DMS153 treated with DMSO at 0.1 percent for 48 hours (cell line): ENCODE results near the gene AGPAT1.

Experiments used
- DNase-seq: peaks from one replicate; lab custom pipeline; 2025; ENCODE audit not compliant: unreplicated experiment; lab: John Stamatoyannopoulos, UW

AGPAT1 gene

GRCh38 chr6:32173051-32173727 is 2.7 kb downstream of the AGPAT1 start:
- DNase-seq: no peak

DNA sequence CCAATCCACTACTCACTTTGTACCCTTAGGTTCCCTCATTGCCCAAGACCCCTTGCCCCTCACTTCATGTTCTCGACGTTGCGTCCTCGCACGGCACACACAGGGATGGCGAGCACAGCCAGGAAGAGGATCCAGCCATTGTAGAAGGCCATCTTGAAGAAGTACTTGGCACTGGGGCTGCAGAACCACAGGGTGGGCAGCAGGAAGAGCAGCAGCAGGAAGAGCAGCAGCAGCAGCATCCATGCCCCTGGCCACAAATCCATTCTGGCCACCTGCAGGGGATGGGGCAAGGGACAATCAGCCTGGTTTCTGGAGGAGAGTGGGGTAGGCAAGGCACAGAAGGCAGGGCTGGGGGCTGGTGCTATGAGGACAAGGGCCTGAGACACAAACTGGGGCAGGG is 4.7 kb downstream of the AGPAT1 start:
- DNase-seq: no peak

DNA sequence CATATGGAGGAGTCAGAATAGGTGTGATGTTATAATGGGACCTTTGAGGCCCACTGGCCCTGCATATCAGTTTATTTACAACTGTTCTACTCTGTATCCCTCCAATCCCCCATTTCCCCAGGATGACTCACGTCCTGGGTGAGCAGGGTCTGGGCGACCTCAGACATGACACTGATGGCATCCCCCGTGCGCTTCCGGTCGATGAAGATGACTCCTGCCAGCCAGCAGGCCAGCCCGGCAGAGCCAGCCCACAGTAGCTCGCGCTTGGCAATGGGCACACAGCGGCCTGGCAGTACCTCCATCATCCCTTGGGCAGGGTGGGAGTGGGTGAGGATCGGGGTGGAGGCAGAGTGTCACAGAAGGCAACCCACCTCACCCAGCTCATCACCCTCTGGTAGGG is 5.6 kb downstream of the AGPAT1 start:
- no peak for DNase-seq

DNA sequence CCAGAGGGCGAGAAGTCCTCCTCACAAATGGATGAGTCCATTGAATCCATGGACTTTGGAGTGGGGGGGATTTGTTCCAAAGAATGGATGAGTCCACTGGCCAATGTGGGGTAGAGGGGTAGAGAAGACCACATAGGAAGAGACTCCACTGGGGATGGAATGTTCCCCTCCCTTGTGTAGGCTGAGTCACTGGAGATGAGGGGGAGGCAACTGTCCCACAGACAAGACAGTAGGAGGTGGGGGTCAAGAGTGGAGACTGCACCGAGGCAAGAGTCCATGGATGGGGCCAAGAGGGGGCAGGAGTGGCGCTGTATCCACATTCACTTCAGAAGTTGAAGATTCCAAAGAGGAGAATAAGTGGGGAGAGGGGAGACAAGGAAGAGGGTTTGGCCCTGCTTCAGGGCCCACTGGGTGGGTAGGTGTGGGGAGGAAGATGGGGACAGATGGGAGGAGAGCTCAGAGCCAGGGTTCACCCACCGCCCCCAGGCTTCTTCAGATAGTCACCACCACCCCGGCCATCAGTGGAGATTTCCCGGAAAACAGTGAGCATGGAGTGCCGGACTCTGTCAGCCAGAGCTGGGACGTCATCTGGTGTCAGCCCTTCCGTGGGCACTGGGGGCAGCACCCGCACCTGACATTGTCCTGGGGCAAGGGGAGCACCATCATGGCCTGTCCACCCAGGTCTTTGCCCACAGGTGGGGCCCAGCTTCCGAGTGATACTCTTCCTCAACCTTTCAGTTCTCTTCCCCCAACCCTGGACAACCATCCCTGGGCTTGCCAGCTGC is 6.9 kb downstream of the AGPAT1 start:
- DNase-seq: no peak

DNA sequence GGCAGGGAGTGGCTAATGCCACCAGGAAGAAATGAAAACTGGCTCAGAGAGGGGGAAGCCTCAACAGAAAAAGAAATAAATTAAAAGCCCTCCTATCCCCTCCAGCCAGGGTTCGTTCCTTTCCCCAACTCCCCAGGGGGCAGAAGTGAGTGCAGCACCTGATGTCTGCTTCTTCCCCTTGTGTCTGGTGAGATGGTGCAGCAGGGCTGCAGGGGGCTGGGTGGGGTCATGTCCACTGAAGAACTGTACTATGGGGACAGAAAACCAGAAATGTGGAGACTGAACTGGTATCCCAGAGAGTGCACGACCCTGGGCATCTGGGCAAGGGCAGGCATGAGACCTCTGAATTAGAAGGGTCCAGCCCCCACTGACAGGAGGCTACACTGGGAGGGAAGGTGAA is 7.5 kb downstream of the AGPAT1 start:
- DNase-seq: no peak

DNA sequence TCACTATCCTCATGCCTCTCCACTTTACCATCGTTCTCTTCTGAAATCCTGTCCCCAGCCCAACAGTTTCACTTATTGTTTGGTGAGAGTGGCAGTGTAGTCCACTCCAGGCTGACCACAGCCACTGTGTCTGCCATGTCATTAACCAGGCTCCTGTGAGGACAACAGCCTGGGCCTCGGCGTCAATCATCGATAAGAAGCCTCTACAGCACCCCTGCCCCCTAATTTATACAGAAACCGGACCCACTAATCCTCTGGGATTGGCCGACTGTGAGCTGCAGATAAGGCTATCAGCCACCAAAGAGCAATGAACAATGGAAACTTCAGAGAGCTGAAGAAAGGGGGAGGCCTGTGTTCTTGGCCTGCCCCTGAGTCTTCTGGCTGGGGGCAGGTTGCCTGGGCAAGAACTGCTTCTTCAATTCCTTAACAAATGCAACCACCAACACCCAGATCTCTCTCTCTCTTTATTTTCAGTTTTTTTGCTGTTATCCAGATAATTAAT is 8.1 kb downstream of the AGPAT1 start:
- no peak for DNase-seq

GRCh38 chr6:32167154-32167760 is 8.6 kb downstream of the AGPAT1 start:
- peak; percentile 15 for DNase-seq

- DNase-seq: no peak
Measured at GRCh38 chr6:32166411-32167061, 9.3 kb downstream of the AGPAT1 start.

DNA sequence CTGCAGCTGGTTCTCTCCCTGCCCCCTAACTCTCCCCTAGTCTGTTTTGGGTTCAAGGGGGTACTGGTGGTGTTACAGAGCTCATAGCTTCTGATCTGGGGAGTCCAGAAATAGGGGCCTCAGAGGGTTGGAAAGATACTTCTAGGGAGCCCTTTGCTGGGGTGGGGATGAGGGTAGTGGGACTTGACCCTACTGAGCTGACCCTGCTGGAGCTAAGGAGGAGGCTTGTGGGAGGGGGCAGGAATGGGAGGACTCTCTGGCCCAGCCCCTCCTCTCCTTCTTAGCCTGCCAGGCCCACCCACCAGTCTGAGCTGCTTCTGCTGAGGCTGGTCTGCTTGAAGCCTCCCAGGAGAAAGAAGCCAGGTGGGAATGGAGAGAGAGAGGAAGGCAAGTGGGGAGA is 11.6 kb downstream of the AGPAT1 start, which contains the start of gene EGFL8:
EGFL8 (plus strand) TSS at position 301 of the 400 bp plus-strand sequence. CDS start 1,571 bp downstream, outside the sequence.
- no peak for DNase-seq

DNA sequence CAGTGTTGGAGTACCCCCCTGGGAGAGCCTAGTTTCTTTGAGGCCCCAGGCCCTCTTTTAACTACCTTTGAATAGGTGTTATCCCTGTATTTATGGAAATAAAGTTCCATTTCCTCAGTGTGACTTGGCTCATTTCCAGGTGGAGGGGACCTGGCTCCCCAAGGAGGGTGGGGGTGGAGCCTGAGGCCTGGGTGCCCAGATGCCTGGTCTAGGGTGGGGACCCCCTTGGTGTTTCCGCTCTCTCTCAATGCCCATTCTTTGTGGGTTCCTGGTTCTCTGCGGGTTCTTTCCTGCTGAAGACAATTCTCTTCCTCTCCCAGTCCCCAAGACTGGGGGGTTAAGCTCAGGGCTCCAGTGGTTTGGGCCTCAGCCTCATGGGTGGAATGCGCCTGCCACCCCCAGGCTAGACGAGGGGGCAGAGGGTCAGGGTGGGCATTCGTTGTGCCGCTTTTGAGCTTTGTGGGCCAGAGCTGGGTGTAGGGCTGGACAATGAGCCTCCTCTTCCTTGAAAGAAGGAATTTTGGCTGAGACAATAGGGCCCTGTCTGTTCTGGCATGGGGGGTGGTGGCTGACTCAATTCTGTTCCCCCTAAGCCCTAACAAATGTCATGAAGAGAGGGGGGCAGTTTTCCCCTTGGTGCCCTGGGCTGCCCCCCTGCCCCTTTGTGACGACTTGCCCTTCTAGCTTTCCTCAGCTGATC is 12.2 kb downstream of the AGPAT1 start:
- DNase-seq: no peak

- DNase-seq: no peak
Measured at GRCh38 chr6:32158052-32158451, 17.8 kb downstream of the AGPAT1 start.

DNA sequence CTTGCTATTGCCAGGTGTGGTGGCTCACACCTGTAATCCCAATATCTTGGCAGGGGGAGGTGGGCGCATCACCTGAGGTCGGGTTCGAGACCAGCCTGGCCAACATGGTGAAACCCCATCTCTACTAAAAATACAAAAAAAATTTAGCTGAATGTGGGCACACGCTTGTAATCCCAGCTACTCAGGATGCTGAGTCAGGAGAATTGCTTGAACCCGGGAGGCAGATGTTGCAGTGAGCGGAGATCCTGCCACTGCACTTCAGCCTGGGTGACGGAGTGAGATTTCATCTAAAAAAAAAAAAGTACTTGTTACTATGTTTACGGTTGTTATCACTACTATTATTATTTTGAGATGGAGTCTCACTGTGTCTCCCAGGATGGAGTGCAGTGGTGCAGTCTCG is 19.0 kb downstream of the AGPAT1 start:
- DNase-seq: no peak

DNA sequence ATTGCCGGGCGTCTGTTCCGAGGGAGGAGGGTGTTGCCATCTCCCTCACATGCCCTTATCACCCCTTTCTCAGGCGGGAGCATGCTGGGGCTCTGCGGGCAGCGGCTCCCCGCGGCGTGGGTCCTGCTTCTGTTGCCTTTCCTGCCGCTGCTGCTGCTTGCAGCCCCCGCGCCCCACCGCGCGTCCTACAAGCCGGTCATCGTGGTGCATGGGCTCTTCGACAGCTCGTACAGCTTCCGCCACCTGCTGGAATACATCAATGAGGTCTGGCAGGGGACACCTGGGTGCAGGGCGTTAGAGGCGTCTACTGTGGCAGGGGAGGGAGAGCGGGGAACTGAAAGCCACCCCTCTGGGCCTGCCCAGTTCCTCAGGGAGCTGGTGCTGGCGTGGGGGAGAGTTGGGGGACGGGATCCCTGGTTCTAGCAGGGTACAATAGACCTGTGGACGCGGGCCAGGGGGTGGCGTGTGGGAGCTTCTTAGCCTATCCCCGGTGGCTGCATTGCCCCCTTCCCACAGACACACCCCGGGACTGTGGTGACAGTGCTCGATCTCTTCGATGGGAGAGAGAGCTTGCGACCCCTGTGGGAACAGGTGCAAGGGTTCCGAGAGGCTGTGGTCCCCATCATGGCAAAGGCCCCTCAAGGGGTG is 21.2 kb downstream of the AGPAT1 start:
- DNase-seq: peak; percentile 47

- peak; percentile 52 for DNase-seq
Measured at GRCh38 chr6:32153564-32154513, 22.0 kb downstream of the AGPAT1 start, which contains the start of gene PPT2. Gene PPT2, plus strand, starts transcription at chr6:32154141. Its CDS starts 454 bp downstream, at chr6:32154595.

- no peak for DNase-seq
Measured at GRCh38 chr6:32152769-32153563, 22.9 kb downstream of the AGPAT1 start.

DNA sequence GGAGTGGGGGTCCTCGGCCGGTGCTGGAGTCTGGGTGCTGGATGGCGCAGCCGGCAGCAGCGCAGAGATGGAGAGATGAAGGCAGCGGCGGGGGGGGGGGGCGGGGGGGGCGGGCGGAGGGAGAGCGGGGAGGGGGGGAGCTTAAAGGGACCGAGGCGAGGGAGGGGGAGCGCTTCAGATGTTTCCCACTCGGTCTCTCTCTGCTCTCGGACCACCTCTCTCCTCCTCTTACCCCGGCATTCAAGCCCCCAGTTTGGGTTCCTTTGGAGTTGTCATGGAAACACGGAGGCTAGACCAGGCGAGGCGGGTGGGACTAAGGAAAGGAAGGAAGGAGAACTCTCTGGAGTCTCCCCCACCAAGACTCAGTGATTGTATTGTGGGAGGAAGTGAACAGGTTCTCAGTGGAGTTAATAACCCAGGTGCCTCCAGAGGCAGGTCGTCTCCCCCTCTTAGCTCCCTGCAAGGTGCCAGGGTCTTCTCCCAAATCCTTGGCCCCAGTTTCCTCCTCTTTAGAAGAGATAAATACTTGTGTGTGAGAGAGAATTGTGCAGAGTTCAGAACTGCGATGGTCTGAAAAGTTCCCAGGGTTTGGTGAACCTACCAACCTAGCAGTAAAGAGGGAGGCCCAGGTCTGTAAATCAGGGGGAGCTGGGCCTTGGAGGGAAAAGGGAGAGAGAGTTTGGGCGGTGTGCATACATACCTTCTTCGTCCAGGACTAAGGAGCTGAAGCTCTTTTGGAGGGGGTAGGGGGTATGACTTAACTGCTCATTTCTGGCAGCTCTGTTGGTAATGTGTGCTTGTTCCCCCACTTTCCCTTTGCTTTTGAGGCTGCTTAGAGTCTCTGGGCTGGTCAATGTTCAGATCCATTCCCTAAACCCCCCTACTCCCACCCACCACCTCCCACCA is 23.8 kb downstream of the AGPAT1 start, which contains the start of gene PRRT1:
PRRT1 (minus strand) TSS at position 77 of the 906 bp plus-strand sequence. CDS start 112 bp downstream, outside the sequence.
- DNase-seq: no peak
